ENCODE results near the gene DISC1.

The DISC1 gene

GRCh38 chr1:231869364-231869763 lies 242.8 kb downstream of the DISC1 start:
- no peak for DNase-seq (ENCODE audit: low read depth in 2 of 2)
- no peak for TF ChIP-seq CTCF (IDR thresholded peaks at IDR 0.05; ENCODE audit: low read depth, low read length)
- H3K4me3 ChIP-seq (replicated peaks in 1 of 2; ENCODE audit: low read depth in 2 of 2, low read length in 2 of 2), result no peak overlapping the region

GRCh38 chr1:231871471-231871870 lies 244.9 kb downstream of the DISC1 start:
- H3K4me3 ChIP-seq (replicated peaks in 1 of 2; ENCODE audit: low read depth in 2 of 2, low read length in 2 of 2), result no peak overlapping the region
- no peak for TF ChIP-seq CTCF (IDR thresholded peaks at IDR 0.05; ENCODE audit: low read depth, low read length)

GRCh38 chr1:231871878-231872277 lies 245.3 kb downstream of the DISC1 start:
- no peak for DNase-seq (ENCODE audit: low read depth in 2 of 2)
- H3K4me3 ChIP-seq (replicated peaks in 1 of 2; ENCODE audit: low read depth in 2 of 2, low read length in 2 of 2), result no peak overlapping the region
- TF ChIP-seq CTCF (IDR thresholded peaks at IDR 0.05; ENCODE audit: low read depth, low read length), result no peak

More at GRCh38 chr1:231871471-231871870, 244.9 kb downstream of the DISC1 start:
- DNase-seq (ENCODE audit: low read depth in 2 of 2), result no peak

- no peak for TF ChIP-seq CTCF (IDR thresholded peaks at IDR 0.05; ENCODE audit: low read depth, low read length)
- peak; percentile 55 to 85 for DNase-seq (ENCODE audit: low read depth in 2 of 2)
- H3K4me3 ChIP-seq (replicated peaks in 1 of 2; ENCODE audit: low read depth in 2 of 2, low read length in 2 of 2), result no peak overlapping the region
Observed at GRCh38 chr1:231872461-231872910, 245.9 kb downstream of the DISC1 start.

- no peak for TF ChIP-seq CTCF (IDR thresholded peaks at IDR 0.05; ENCODE audit: low read depth, low read length)
- DNase-seq (ENCODE audit: low read depth in 2 of 2), result no peak
- H3K4me3 ChIP-seq (replicated peaks in 1 of 2; ENCODE audit: low read depth in 2 of 2, low read length in 2 of 2), result no peak overlapping the region
Observed at GRCh38 chr1:231878737-231879136, 252.1 kb downstream of the DISC1 start.

- no peak for DNase-seq (ENCODE audit: low read depth in 2 of 2)
- TF ChIP-seq CTCF (IDR thresholded peaks at IDR 0.05; ENCODE audit: low read depth, low read length), result no peak
- no peak overlapping the region for H3K4me3 ChIP-seq (replicated peaks in 1 of 2; ENCODE audit: low read depth in 2 of 2, low read length in 2 of 2)
Observed at GRCh38 chr1:231879296-231879695, 252.7 kb downstream of the DISC1 start.

- DNase-seq (ENCODE audit: low read depth in 2 of 2), result no peak
- H3K4me3 ChIP-seq (replicated peaks in 1 of 2; ENCODE audit: low read depth in 2 of 2, low read length in 2 of 2), result no peak overlapping the region
- no peak for TF ChIP-seq CTCF (IDR thresholded peaks at IDR 0.05; ENCODE audit: low read depth, low read length)
Observed at GRCh38 chr1:231882333-231882732, 255.7 kb downstream of the DISC1 start.

Measured in cardiac fibroblast (primary cell).